HG03575 (cell line): ENCODE results near the gene RNF224.

Source experiments
- ATAC-seq: cut with Tn5 transposase; IDR thresholded peaks from one replicate; pipeline ENCODE4 v1.9.1; 2021; ENCODE audit not compliant: unreplicated experiment, insufficient number of reproducible peaks, low FRiP score; ENCODE audit errors: extremely low read depth

Gene RNF224

DNA sequence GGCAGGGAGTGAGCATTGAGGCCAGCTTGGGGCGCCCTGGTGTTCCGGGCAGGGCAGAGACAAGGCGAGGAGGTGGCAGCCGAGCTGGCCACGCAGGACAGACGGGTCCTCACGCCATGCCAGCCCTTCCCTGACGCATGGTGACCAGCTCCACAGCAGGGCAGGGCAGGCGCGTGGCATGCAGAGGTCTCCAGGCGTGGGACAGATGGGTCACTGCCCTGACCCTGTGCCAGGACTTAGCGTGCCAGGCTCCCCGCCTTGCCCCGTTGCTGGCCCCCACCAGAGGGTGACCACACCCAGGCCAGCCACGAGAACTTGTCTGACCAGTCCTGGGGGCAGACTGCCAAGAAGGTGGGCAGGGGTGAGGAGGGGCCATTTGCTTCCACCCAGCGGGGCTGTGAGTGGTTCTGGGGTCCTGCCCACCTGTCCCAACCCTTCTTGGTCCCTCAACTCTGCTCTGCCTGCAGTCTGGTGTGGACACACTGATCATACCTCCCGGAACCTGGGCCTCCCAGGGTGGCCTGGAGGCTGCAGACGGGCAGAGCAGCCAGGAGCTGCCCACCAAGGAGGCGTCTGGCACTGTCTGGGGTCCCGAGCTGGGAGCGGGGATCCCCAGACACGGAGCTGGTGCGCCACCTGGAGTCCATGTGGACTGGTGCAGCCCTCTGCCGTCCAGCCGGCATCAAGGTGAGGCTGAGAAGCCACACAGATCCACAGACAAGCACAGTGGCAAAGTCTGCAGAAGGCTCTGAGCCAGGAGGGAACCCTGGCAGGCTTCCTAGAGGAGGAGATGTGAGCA lies at the start of gene RNF224:
RNF224 (plus strand) TSS at position 449 of the 799 bp plus-strand sequence. CDS start 834 bp downstream, outside the sequence.
- no peak for ATAC-seq

DNA sequence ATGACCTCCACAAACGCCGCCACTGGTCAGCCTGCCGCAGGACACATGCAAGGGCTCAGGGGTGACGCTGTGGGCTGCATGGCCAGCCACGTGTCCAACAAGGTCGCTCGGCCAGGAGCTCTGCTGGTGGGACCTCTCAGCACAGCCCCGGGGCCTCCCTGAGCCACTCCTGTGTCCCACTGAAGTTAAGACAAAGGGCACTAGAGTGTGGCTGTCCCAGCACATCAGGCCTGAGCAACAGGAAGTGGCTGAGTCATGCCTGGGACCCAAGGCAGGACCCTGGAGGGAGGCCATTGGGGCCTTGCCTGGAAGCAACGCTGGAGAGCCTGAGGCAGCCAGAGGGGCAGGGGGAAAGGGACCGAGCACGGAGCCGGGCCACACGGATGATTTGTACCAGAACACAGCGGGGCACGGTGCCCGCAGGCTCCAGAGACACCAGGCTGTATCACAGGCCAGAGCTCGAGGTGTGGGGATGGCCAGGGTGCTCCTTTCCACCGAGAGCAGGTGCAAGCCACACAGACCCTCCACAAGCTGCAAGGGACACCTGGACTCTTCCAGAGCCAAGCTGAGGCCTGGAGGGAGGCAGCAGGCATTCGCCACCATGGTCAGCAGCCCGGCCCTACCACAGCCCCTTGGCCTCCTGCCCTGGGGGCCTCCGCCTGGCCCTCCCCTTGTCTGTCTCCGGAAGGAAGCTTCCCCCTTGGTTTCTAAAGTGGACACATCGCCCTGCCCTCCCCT lies 48.9 kb upstream of the RNF224 start:
- no peak for ATAC-seq

DNA sequence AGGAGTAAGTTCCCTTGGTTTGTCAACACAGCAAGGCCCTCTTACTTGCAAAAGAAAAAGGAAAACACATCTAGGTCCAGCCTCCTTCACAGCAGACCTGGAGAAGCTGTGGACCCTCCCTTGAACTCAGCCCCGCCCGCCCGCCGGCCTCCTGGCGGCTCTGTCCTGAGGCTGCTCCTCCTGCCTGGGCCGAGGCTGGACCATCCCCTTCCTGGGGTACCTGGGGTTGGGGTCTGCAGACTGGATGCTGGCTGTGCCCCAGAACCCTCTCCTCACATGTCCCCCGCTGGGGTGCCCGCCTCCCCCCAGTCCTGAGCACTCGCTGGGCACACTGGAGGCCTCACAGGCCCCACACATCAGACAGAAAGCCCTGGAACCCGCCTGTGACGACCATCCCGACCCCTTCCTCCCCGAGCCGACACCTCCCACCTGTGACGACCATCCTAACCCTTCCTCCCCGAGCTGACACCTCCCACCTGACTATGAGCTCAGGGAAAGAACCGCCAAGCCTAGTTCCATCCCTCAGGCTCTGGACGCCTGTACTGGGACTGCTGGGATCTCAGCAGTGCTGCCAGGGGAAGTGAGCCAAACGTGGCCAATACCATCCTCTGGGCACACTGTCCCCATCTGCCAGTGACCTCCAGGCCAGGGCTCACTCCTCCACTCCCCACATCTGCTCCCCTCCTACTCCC lies 48.2 kb upstream of the RNF224 start:
- ATAC-seq: no peak

DNA sequence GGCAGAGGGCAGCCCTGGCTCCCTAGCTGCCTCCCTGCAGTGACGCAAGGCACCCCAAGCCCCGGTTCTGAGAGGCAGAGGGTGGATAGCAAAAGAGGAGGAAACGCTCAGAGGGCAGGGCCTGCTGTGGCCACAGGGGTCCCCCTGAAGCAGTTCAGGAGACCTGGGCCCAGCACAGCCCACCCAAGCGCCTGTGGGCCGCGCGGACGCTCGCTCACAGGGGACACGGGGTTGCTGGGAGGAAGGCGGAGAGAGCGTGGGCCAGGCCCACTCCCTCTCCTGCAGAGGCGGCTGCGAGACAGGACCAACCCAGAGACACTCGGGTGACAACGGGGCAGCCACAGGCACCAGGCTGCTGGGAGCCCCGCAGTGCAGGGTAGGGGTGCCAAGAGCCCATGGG lies 47.5 kb upstream of the RNF224 start:
- no peak for ATAC-seq

DNA sequence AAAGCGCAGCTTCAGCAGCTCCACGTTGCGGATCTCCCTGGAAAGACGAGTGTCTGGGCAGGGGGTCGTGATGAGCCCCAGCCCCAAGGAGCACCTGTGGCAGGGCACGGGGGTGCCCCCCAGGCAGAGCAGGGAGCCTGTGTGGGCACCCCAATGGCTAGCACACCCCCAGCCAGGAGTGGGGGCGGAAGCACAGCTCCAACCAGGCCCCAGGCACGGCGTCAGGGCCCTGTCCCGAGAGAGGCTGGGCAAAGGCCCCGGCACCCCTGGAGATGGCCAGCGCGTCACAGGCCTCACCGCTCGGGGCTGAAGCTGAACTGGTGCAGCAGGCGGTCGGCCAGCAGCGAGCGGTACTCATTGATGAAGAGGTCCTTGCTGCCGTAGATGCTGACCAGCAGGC lies 46.8 kb upstream of the RNF224 start:
- ATAC-seq: no peak

DNA sequence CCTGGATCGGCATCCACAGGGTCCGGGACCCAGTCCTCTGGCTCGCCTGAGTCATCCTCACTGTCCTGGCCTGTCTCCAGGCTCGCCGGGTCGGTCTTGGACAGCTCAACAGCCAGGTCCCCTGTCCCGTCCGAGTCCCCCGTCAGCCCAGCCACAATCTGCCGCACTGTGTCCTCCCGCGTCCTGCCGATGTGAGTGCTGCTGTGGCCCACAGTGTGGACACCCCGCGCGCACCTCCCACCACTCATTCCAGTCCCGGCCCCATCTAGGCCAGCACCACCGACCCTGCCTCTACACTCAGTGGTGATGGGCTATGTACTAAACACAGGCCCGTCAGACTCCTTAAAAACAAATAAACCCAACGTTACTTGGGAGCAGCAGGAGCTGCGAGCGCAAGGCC lies 45.6 kb upstream of the RNF224 start:
- no peak for ATAC-seq

DNA sequence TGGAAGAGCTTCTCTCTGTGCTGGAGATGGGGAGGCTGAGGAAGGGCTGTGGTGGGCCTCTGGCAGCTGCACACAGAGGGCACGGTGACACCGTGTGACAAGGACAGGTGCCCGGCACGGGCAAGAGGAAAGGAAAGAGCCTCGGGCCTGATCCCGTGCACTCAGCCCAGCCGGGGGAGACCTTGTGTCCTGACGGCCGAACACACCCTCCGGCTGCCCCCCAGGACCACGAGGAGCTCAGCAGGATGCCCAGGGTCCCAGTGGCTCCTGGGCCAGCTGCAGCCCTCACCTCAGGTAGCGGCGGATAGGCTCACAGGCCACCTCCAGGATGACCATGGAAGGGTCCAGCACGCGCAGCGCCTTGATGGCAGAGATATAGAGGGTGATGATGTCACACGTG lies 44.5 kb upstream of the RNF224 start:
- no peak for ATAC-seq

DNA sequence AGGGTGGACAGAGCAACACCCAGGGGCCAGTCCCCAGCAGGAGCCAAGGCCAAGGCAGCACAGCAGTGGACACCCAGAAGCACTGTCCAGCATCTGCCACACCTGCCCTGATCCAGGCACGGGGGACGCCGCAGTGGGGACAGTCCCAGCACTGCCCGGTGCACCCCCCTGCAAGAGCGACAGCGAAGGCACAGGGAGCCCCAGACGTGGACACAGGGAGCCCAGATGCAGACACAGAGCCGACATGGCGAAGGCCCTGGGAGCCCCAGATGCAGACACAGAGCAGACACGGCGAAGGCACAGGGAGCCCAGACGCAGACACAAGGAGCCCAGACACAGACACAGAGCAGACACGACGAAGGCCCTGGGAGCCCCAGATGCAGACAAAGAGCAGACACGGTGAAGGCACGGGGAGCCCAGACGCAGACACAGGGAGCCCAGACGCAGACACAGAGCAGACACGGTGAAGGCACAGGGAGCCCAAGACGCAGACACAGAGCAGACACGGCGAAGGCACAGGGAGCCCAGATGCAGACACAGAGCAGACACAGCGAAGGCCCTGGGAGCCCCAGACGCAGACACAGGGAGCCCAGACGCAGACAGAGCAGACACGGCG lies 43.2 kb upstream of the RNF224 start:
- no peak for ATAC-seq

DNA sequence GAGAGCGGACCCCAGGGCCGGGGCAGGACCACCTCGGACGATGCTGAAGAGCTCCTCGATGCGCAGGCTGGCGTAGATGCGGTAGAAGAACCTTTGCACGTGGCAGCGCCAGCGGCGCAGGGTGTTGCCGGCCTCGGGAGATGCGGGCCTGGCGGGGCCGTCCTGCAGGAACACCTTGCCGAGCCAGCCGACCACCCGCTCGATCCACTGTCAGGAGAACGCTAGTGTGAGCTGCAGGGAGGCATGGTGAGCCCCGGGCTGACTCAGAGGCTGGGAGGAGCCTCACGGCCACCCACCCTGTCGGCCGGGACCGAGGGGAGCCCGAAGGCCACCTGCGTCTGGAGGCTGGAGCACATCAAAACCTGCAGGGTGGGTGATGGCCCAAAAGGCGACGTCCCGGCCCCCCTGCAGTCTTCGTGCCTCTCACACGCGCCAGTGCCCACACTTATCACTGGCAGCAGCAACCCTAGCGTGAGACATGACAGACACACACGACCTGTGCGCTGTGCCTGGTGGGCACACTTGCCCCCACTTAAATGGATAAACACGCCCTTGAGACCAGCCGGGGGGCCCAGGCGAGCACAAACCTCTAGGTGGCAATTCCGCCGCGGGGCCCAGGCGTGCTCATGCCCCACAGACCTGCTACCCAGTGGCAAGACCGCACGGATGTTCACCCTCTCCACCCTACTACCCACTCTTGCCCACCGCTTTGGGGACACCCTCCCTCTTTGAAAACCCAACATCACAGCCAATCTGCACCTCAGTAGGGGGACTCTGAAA lies 42.2 kb upstream of the RNF224 start:
- ATAC-seq: no peak

DNA sequence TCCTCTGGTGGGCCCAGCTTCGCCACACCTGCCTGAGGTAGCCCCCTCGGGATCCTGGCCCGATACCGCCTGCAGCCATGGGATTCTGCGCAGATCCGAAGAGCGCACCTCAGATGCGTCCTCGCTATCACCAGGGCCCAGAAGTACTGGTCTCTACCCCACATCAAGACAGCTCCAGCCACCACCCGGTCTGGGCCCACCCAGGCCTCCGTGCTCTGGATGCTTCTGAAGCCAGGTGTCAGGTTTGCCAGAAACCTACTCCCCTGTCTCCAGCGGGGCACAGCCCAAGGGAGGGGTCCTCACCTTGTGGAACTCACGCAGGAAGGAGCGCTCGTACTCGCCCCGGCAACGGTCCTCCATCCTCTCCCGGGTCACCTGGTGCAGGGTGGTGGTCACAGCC lies 41.4 kb upstream of the RNF224 start:
- ATAC-seq: no peak

DNA sequence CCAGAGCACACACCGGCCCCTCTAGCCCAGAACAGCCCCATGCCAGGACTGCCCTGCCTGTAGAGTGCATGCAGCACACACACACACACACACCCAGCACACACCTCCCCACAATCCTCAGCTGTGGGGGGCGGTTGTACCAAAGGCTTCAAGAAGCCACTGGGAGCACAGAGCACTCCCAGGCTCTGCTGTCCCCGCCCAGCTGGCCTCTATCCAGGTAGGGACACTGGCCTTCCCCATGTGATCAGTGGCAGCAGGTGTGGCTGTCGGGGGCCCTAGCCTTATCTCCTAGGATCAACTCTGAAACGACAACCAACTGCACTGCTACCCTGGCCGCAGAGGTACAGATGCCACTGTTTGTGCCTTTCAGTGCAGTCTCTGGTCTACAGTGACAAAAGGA lies 40.9 kb upstream of the RNF224 start:
- no peak for ATAC-seq

DNA sequence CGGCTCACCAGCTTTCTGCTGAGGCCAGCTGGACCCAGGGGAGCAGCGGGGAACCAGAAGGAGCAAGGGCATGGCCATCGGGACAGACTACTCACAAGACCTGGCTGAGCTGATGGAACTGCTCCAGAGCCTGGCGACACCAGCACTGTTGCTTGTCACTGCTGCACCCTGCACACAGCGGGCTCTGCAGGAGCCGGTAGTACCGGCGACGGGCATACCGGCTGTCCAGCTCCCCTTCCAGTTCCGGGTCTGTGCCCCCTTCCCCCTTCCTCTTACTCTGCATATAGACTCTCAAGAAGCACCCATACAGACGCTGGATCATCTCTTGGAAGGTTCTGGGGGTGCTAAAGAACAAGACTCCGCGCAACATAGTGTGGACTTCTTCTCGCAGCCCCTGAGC lies 39.9 kb upstream of the RNF224 start:
- ATAC-seq: no peak

DNA sequence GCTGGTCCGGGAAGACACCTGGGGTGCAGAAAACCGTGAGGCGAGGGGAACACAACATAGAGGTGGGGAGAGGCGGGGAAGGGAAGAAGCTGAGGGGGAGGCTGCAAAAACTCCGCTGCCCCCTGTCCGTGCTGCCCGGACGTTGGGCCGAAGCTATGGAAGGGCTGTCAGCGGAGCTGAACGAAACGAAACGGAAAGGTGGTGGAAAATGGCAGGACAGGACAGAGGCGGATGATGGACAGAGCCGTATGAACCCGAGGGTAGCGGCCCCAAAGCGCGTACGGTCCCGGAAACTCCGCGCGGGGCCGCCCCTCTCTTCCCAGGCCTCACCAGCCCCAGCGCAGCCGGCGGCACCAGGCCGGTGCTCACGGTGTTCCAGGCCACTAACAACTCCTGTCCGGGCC lies 39.2 kb upstream of the RNF224 start:
- no peak for ATAC-seq

DNA sequence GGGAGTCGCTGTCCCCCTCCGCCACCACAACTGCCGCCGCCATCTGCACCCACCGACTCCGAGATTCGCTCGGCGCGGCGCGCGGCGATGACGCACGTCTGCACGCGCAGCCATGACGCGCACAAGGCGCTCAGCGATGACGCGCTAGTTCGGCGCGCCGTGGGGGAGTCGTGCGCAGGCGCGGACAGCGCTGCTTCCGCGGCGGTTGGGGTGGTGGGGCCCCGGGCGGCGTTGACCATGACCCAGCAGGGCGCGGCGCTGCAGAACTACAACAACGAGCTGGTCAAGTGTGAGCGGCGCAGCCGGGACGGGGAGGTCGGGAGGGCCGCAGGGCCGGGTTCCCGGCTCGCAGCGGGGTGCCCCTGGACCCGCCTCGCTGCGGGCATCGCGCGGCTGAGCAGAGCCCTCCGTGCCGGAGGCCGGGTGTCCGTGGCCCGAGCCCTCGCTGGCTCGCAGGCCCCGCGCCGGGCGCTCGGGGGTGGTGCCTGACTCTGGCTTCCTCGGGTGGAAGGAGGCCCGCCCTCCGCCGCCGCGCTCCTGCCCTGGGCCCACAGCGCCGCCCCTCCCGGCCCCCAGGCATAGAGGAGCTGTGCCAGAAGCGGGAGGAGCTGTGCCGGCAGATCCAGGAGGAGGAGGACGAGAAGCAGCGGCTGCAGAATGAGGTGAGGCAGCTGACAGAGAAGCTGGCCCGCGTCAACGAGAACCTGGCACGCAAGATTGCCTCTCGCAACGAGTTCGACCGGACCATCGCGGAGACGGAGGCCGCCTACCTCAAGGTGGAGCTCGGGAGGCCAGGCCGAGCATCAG lies 38.6 kb upstream of the RNF224 start, which contains the start of the genes ANAPC2 and SSNA1:
ANAPC2 (minus strand) TSS at position 71 of the 807 bp plus-strand sequence; CDS start at position 43, 28 bp downstream.
SSNA1 (plus strand) TSS at position 187 of the 807 bp plus-strand sequence; CDS start at position 238, 51 bp downstream.
- no peak for ATAC-seq

DNA sequence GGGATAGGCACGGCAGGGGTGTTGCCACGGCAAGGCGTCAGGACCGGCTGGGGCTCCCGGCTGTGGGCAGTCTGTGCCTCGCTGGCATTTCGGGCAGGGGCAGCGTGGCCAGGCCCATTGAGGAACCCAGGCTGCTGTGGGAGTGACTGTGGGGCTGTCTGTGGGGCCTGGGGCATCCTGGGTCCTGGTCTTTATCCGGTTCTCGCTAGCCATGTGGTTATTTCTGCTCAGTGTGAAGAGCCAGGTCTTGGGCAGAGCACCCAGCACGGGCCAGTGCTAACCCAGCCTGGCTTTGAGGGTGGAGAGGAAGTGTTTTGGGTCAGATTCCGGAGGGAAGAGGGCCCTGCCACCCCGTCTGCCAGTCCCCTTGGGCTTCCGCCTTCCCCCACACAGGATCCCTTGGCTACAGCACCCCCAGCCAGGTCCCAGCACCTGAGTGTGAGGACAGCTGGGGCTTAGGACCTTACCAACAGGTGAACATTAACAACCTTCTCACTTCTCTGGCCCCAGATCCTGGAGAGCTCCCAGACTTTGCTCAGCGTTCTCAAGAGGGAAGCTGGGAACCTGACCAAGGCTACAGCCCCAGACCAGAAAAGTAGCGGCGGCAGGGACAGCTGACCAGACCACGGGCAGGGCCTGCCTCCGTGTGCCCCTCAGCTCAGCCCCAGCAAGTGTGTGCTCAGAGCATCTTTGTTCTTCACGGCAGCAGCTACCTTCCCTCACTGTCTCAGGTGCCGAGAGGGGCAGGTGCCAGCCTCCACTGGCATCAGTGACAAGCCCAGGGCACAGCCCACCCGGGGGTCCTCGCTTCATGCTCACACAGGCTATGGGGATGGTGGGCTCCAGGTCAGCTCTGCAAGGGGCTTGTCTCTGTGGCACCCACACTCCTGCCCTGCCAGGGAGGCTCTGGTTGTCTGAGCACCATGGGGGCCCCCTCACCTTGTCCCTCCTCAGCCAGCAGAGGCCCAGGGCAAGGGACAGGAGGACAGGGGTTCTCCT lies 37.7 kb upstream of the RNF224 start:
- no peak for ATAC-seq

DNA sequence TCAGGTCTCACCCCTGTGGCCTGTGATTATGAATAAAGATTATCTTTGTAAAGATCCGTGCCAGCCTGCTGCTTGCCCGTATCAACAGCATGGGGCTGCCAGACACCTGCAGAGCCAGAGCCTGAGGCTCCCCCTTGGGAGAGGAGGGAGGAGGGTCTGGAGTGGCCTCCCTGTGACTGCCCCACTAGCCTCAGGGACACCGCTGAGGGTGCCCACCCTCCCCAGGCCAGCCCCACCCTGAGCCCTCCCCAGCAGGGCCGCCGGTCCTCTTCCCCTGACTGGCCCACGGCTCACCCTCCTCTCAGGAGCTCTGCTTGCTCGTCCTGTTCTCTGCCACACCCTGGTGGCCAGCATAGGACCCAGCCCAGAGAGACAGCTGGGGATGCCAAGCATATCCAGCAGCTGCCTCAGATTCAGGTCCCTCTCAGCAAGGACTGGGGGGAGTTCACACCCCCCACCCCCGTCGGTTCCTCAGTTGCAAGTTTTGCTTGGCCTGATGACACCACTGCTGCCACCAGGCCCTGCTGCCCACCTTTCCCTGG lies 36.9 kb upstream of the RNF224 start:
- no peak for ATAC-seq
